ENCODE data around the gene INSR. TPM values are rescaled to one million over a fixed set of nuclear protein-coding genes. Genes with fewer than 3 reads are reported as not detected.

The INSR gene
- total and polyA plus RNA-seq, 4 experiments from 2014 or later: 0.06 to 2.2 (median 0.69) TPM

DNA sequence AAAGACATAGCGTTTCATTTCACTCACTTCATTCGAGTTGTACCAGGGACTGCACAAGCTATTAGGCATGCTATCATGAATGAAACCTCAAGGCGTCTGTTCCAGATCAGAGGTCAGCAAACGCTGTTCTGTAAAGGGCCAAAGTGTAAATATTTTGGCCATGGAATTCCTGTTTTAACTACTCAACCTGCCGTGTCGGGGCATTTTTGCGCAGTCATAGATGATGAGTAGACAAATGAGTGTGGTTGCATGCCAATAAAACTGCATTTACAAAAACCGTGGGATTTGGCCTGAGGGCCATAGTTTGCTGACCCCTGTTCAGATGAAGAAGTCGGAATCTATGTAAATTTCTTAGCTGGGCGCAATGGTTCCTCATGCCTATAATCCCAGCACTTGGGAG is 6.5 kb downstream of the INSR start:
- H3K27ac ChIP-seq (ENCODE audit: low read depth, low read length): no peak overlapping the region
- no peaks in the 10 kb centered on the region for H3K4me1 ChIP-seq (ENCODE audit: insufficient read depth, low read length)
- peaks cover 0 to 4% (median 0%) of the 10 kb centered on the region in 4 donors for H3K4me1 Mint-ChIP-seq
- intact Hi-C loops (cut with micrococcal nuclease): no loop called here
- no peaks in the 10 kb centered on the region for H3K36me3 Mint-ChIP-seq
- no peaks in the 10 kb centered on the region for H3K36me3 ChIP-seq (ENCODE audit: insufficient read depth, low read length)
- no peaks in the 10 kb centered on the region for H3K9me3 ChIP-seq (ENCODE audit: control insufficient read depth in 1 of 2, low read length in 2 of 2)
- H3K27ac Mint-ChIP-seq: no peak overlapping the region
- peaks cover 5 to 10% of the 10 kb centered on the region in 2 donors for H3K27me3 Mint-ChIP-seq
- no peaks in the 10 kb centered on the region for H3K9me3 Mint-ChIP-seq
- H3K4me3 Mint-ChIP-seq: no peak overlapping the region
- no peaks in the 10 kb centered on the region for H3K27me3 ChIP-seq (ENCODE audit: insufficient read depth, low read length)
- no peak for DNase-seq
- ChIA-PET POLR2A (ENCODE audit: partially characterized antibody) (no interaction called here), CTCF (ENCODE audit: partially characterized antibody) (interaction anchor here (0.7 kb wide), 1 partner anchor 29 kb away, joined by 4 read pairs; no protein-coding TSS in a partner anchor)
- H3K4me3 ChIP-seq (ENCODE audit: low read length in 2 of 2): no peak overlapping the region

DNA sequence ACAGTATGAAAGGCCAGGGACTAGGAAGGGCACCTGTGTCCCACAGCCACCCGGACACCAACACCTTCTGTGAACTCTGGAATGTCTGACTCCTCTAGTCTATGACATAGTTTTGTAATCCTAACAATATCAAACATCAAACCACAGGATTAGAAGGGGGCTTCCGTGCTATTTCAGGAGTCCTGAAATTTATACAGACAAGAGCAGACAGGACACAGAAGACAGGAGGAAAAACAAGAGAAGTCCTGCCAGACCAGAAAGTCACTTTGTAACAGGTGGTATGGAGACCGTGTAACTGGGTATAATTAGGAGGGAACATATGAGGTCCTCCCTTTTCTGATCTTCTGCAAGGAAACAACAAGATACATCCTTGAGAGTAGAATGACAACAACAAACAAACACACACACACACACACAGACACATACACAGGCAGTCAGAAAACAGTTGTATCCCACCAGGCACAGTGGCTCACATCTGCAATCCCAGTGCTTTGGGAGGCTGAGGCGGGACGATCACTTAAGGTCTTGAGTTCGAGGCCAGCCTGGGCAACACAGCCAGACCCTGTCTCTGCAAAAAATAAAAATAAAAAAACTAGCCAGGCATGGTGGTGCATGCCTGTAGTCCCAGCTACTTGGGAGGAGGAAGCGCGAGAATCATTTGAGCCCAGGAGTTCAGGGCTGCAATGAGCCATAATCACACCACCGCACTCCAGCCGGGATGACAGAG is 13.1 kb downstream of the INSR start:
- Histone ChIP-seq H3K4me3 (ENCODE audit: low read length in 2 of 2) (no peak overlapping the region), H3K27me3 (ENCODE audit: insufficient read depth, low read length) (no peaks in the 10 kb centered on the region), H3K9me3 (ENCODE audit: control insufficient read depth in 1 of 2, low read length in 2 of 2) (no peaks in the 10 kb centered on the region), H3K4me1 (ENCODE audit: insufficient read depth, low read length) (no peaks in the 10 kb centered on the region), H3K36me3 (ENCODE audit: insufficient read depth, low read length) (no peaks in the 10 kb centered on the region), H3K27ac (ENCODE audit: low read depth, low read length) (no peak overlapping the region)
- H3K4me3 Mint-ChIP-seq: no peak overlapping the region
- no peaks in the 10 kb centered on the region for H3K36me3 Mint-ChIP-seq
- no peak for DNase-seq
- H3K27ac Mint-ChIP-seq: no peak overlapping the region
- intact Hi-C loops (cut with micrococcal nuclease): no loop called here
- H3K9me3 Mint-ChIP-seq: no peaks in the 10 kb centered on the region
- H3K27me3 Mint-ChIP-seq: peaks cover 0 to 3% of the 10 kb centered on the region in 2 donors
- POLR2A ChIA-PET (ENCODE audit: partially characterized antibody): no interaction called here
- CTCF ChIA-PET (ENCODE audit: partially characterized antibody): no interaction called here
- no peaks in the 10 kb centered on the region for H3K4me1 Mint-ChIP-seq

GRCh38 chr19:7272856-7273578 is 21.2 kb downstream of the INSR start:
- H3K27ac ChIP-seq (ENCODE audit: low read depth, low read length): no peak overlapping the region
- no peak for DNase-seq
- no peaks in the 10 kb centered on the region for H3K4me1 ChIP-seq (ENCODE audit: insufficient read depth, low read length)
- peak overlapping the region in 1 of 7 donors; percentile 80 for H3K27ac Mint-ChIP-seq
- no peaks in the 10 kb centered on the region for H3K27me3 ChIP-seq (ENCODE audit: insufficient read depth, low read length)
- ChIA-PET POLR2A (ENCODE audit: partially characterized antibody) (no interaction called here), CTCF (ENCODE audit: partially characterized antibody) (interaction anchor here (1.3 kb wide), 1 partner anchor 15 kb away, joined by 3 read pairs; no protein-coding TSS in a partner anchor)
- intact Hi-C loops (cut with micrococcal nuclease): no loop called here
- peaks cover 0 to 3% (median 0%) of the 10 kb centered on the region in 4 donors for H3K4me1 Mint-ChIP-seq
- no peaks in the 10 kb centered on the region for H3K36me3 ChIP-seq (ENCODE audit: insufficient read depth, low read length)
- peaks cover 1 to 8% of the 10 kb centered on the region in 2 donors for H3K27me3 Mint-ChIP-seq
- no peak overlapping the region for H3K4me3 Mint-ChIP-seq
- H3K9me3 ChIP-seq (ENCODE audit: control insufficient read depth in 1 of 2, low read length in 2 of 2): no peaks in the 10 kb centered on the region
- no peak overlapping the region for H3K4me3 ChIP-seq (ENCODE audit: low read length in 2 of 2)
- no peaks in the 10 kb centered on the region for H3K9me3 Mint-ChIP-seq
- no peaks in the 10 kb centered on the region for H3K36me3 Mint-ChIP-seq

GRCh38 chr19:7268705-7269098 is 25.5 kb downstream of the INSR start:
- H3K9me3 ChIP-seq (ENCODE audit: control insufficient read depth in 1 of 2, low read length in 2 of 2): no peaks in the 10 kb centered on the region
- ChIA-PET CTCF (ENCODE audit: partially characterized antibody) (no interaction called here), POLR2A (ENCODE audit: partially characterized antibody) (no interaction called here)
- intact Hi-C loops (cut with micrococcal nuclease): no loop called here
- H3K36me3 ChIP-seq (ENCODE audit: insufficient read depth, low read length): no peaks in the 10 kb centered on the region
- H3K27ac ChIP-seq (ENCODE audit: low read depth, low read length): no peak overlapping the region
- no peaks in the 10 kb centered on the region for H3K27me3 ChIP-seq (ENCODE audit: insufficient read depth, low read length)
- DNase-seq: no peak
- peaks cover 2 to 9% of the 10 kb centered on the region in 2 donors for H3K27me3 Mint-ChIP-seq
- no peaks in the 10 kb centered on the region for H3K4me1 ChIP-seq (ENCODE audit: insufficient read depth, low read length)
- no peak overlapping the region for H3K27ac Mint-ChIP-seq
- no peak overlapping the region for H3K4me3 ChIP-seq (ENCODE audit: low read length in 2 of 2)
- H3K36me3 Mint-ChIP-seq: no peaks in the 10 kb centered on the region
- peaks cover 0 to 3% (median 0%) of the 10 kb centered on the region in 4 donors for H3K4me1 Mint-ChIP-seq
- H3K4me3 Mint-ChIP-seq: no peak overlapping the region
- H3K9me3 Mint-ChIP-seq: no peaks in the 10 kb centered on the region

- DNase-seq: no peak
- ChIA-PET CTCF (ENCODE audit: partially characterized antibody) (no interaction called here), POLR2A (ENCODE audit: partially characterized antibody) (no interaction called here)
- Histone ChIP-seq H3K27ac (ENCODE audit: low read depth, low read length) (no peak overlapping the region), H3K4me1 (ENCODE audit: insufficient read depth, low read length) (no peaks in the 10 kb centered on the region), H3K9me3 (ENCODE audit: control insufficient read depth in 1 of 2, low read length in 2 of 2) (no peaks in the 10 kb centered on the region), H3K27me3 (ENCODE audit: insufficient read depth, low read length) (no peaks in the 10 kb centered on the region), H3K4me3 (ENCODE audit: low read length in 2 of 2) (no peak overlapping the region), H3K36me3 (ENCODE audit: insufficient read depth, low read length) (no peaks in the 10 kb centered on the region)
- Mint-ChIP-seq H3K9me3 (no peaks in the 10 kb centered on the region), H3K4me3 (no peak overlapping the region), H3K4me1 (peaks cover 0 to 1% (median 0%) of the 10 kb centered on the region in 4 donors), H3K27me3 (peaks cover 1 to 8% of the 10 kb centered on the region in 2 donors), H3K27ac (peak overlapping the region in 1 of 7 donors; percentile 63), H3K36me3 (no peaks in the 10 kb centered on the region)
- intact Hi-C loops (cut with micrococcal nuclease): no loop called here
Measured at GRCh38 chr19:7267792-7268704, 26.2 kb downstream of the INSR start.

DNA sequence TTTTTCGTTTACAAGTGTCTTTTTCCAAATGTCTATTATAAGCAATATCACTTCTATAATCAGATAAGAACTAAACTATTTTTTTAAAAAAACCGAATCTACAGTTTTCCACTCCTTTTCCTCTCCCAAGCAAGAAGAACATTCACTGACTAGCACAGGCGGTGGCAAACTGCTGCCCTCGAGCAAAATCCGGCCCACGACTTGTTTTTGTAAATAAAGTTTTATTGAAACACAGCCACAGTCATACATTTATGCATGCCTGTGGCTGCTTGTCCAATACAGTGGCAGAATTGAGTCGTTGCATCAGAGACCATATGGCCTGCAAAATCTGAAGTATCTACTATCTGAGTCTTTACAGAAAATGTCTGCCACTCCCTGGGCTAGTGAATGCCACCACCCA is 27.4 kb downstream of the INSR start:
- intact Hi-C loops (cut with micrococcal nuclease): no loop called here
- peaks cover 1 to 8% of the 10 kb centered on the region in 2 donors for H3K27me3 Mint-ChIP-seq
- H3K27ac Mint-ChIP-seq: no peak overlapping the region
- no peaks in the 10 kb centered on the region for H3K9me3 ChIP-seq (ENCODE audit: control insufficient read depth in 1 of 2, low read length in 2 of 2)
- no peaks in the 10 kb centered on the region for H3K9me3 Mint-ChIP-seq
- H3K4me3 ChIP-seq (ENCODE audit: low read length in 2 of 2): no peak overlapping the region
- H3K4me1 Mint-ChIP-seq: no peaks in the 10 kb centered on the region
- no peak overlapping the region for H3K27ac ChIP-seq (ENCODE audit: low read depth, low read length)
- no peaks in the 10 kb centered on the region for H3K27me3 ChIP-seq (ENCODE audit: insufficient read depth, low read length)
- POLR2A ChIA-PET (ENCODE audit: partially characterized antibody): no interaction called here
- no peak overlapping the region for H3K4me3 Mint-ChIP-seq
- CTCF ChIA-PET (ENCODE audit: partially characterized antibody): no interaction called here
- DNase-seq: no peak
- H3K36me3 Mint-ChIP-seq: no peaks in the 10 kb centered on the region
- H3K36me3 ChIP-seq (ENCODE audit: insufficient read depth, low read length): no peaks in the 10 kb centered on the region
- H3K4me1 ChIP-seq (ENCODE audit: insufficient read depth, low read length): no peaks in the 10 kb centered on the region

DNA sequence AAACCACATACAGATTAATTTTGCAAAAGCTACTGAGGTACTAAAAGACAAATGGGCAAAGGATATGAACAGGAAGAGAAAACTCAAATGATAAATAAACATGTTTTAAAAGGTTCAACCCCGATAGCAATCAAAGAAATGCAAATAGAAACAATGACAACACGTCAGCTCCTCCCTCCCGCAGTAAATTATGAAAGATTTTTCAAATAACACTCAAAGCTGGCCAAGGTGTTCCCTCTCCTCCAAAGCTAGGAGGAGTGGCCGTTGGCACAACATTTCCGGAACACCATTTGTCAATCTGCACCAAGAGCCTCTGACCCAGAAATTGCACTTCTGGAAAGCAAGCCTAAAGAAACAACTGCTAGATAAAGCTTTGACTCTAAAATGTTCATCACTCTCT is 28.3 kb downstream of the INSR start:
- H3K27me3 Mint-ChIP-seq: peaks cover 1 to 6% of the 10 kb centered on the region in 2 donors
- no peaks in the 10 kb centered on the region for H3K4me1 ChIP-seq (ENCODE audit: insufficient read depth, low read length)
- no peak overlapping the region for H3K4me3 ChIP-seq (ENCODE audit: low read length in 2 of 2)
- no peaks in the 10 kb centered on the region for H3K4me1 Mint-ChIP-seq
- H3K36me3 Mint-ChIP-seq: no peaks in the 10 kb centered on the region
- no peaks in the 10 kb centered on the region for H3K9me3 Mint-ChIP-seq
- ChIA-PET POLR2A (ENCODE audit: partially characterized antibody) (no interaction called here), CTCF (ENCODE audit: partially characterized antibody) (interaction anchor here (0.7 kb wide), 1 partner anchor 1952 kb away, joined by 4 read pairs; no protein-coding TSS in a partner anchor)
- intact Hi-C loops (cut with micrococcal nuclease): no loop called here
- H3K36me3 ChIP-seq (ENCODE audit: insufficient read depth, low read length): no peaks in the 10 kb centered on the region
- no peak overlapping the region for H3K27ac ChIP-seq (ENCODE audit: low read depth, low read length)
- no peak overlapping the region for H3K4me3 Mint-ChIP-seq
- DNase-seq: no peak
- H3K9me3 ChIP-seq (ENCODE audit: control insufficient read depth in 1 of 2, low read length in 2 of 2): no peaks in the 10 kb centered on the region
- no peak overlapping the region for H3K27ac Mint-ChIP-seq
- no peaks in the 10 kb centered on the region for H3K27me3 ChIP-seq (ENCODE audit: insufficient read depth, low read length)

Measured in CD4-positive, alpha-beta memory T cell (primary cell).